Erythroblast (primary cell): ENCODE measurements around the gene PDE5A.

ENCODE experiments used
- GATA1 ChIP-seq: IDR thresholded peaks from 2 replicates; pipeline ENCODE4 v1.6.1; 2011; ENCODE audit warnings: low read depth, mild to moderate bottlenecking, control low read depth, low read length, moderate library complexity
- POLR2A ChIP-seq: IDR thresholded peaks from 2 replicates; pipeline ENCODE4 v1.6.1; 2011; ENCODE audit warnings: mild to moderate bottlenecking, low read length

GRCh38 chr4:119498527-119498926 is 130.1 kb downstream of the PDE5A start:
- TF ChIP-seq POLR2A (no peak), GATA1 (no peak)
